AG04450 (cell line): ENCODE results near the gene RBM27. TPM values are rescaled to one million over a fixed set of nuclear protein-coding genes. Genes with fewer than 3 reads are reported as not detected.

Experiments used
- CTCF ChIA-PET: fragments of 300-600, 350-600 bp; formaldehyde crosslinking; extraction: SDS; loops from one replicate; lab custom pipeline; 2022; ENCODE audit warnings: antibody characterized with exemption, inconsistent platforms; lab: Charles Lee
- POLR2A ChIA-PET: fragments of 350-600 bp; formaldehyde crosslinking; extraction: SDS; loops from one replicate; lab custom pipeline; 2021; ENCODE audit warnings: antibody characterized with exemption, inconsistent platforms; lab: Yijun Ruan, JAX
- DNase-seq: peaks from one replicate; pipeline ENCODE4 v3.0.0-alpha.2; 2011; ENCODE audit warnings: low read depth, low spot score
- H3K27ac ChIP-seq: one replicate; pipeline ENCODE4 v1.5.1; 2012; ENCODE audit warnings: low read depth, low read length, control low read depth
- H3K27me3 ChIP-seq: one replicate; pipeline ENCODE4 v1.6.0; 2012; ENCODE audit warnings: low read length; ENCODE audit not compliant: control insufficient read depth, insufficient read depth
- H3K4me3 ChIP-seq: 2 replicates; pipeline ENCODE4 v1.5.1; 2011; ENCODE audit warnings: mild to moderate bottlenecking, low read depth, low read length, control low read depth
- H3K9me3 ChIP-seq: 2 replicates; pipeline ENCODE4 v1.5.1; 2012; ENCODE audit warnings: low read length; ENCODE audit not compliant: control insufficient read depth, insufficient read depth
- CTCF ChIP-seq: IDR thresholded peaks from 2 replicates; pipeline ENCODE4 v1.5.1; 2011; ENCODE audit warnings: low read depth, low read length, control low read depth, inconsistent platforms
- polyA plus RNA-seq: library from polyadenylated mRNA; depleted of rRNA; stranded (reverse); fragments of >200 nt; gene quantifications from 2 replicates; pipeline ENCODE4 v1.2.3, GENCODE V29; 2011

Gene RBM27
- polyA plus RNA-seq, 1 experiment = 16.7 TPM

GRCh38 chr5:146218168-146218567 is 14.8 kb downstream of the RBM27 start:
- no peak for TF ChIP-seq CTCF
- Histone ChIP-seq H3K27me3 (no peaks in the 10 kb centered on the region), H3K9me3 (no peaks in the 10 kb centered on the region), H3K4me3 (no peak overlapping the region), H3K27ac (no peak overlapping the region)
- no peak for DNase-seq
- ChIA-PET POLR2A (no interaction called here), CTCF (interaction anchor here (1.5 kb wide), 1 partner anchor 88 kb away, joined by 4 read pairs; no protein-coding TSS in a partner anchor)

GRCh38 chr5:146219243-146219642 is 15.8 kb downstream of the RBM27 start:
- Histone ChIP-seq H3K9me3 (no peaks in the 10 kb centered on the region), H3K27me3 (no peaks in the 10 kb centered on the region), H3K4me3 (no peak overlapping the region), H3K27ac (no peak overlapping the region)
- no peak for DNase-seq
- CTCF ChIA-PET = interaction anchor here (1.5 kb wide), 1 partner anchor 89 kb away, joined by 4 read pairs; no protein-coding TSS in a partner anchor
- no peak for TF ChIP-seq CTCF
- POLR2A ChIA-PET = interaction anchor here (0.6 kb wide), 1 partner anchor 20 kb away, joined by 11 read pairs; no protein-coding TSS in a partner anchor

- CTCF ChIA-PET = interaction anchor here (1.0 to 1.9 kb wide), 2 partner anchors 206 to 225 kb away, joined by 6 to 8 read pairs; no protein-coding TSS in a partner anchor
- no peak for DNase-seq
- Histone ChIP-seq H3K9me3 (no peaks in the 10 kb centered on the region), H3K27me3 (no peaks in the 10 kb centered on the region), H3K4me3 (no peak overlapping the region), H3K27ac (no peak overlapping the region)
- no peak for TF ChIP-seq CTCF
- POLR2A ChIA-PET = no interaction called here
Measured at GRCh38 chr5:146221234-146221633, 17.8 kb downstream of the RBM27 start.

GRCh38 chr5:146222005-146222404 is 18.6 kb downstream of the RBM27 start:
- no peak for TF ChIP-seq CTCF
- DNase-seq = no peak
- Histone ChIP-seq H3K4me3 (no peak overlapping the region), H3K27me3 (no peaks in the 10 kb centered on the region), H3K27ac (no peak overlapping the region), H3K9me3 (no peaks in the 10 kb centered on the region)
- ChIA-PET POLR2A (no interaction called here), CTCF (interaction anchor here (1.0 to 1.9 kb wide), 2 partner anchors 206 to 224 kb away, joined by 6 to 8 read pairs; no protein-coding TSS in a partner anchor)

- ChIA-PET CTCF (interaction anchor here (0.6 kb wide), 1 partner anchor 335 kb away, joined by 3 read pairs; no protein-coding TSS in a partner anchor), POLR2A (no interaction called here)
- no peak overlapping the region for H3K27ac ChIP-seq
- H3K4me3 ChIP-seq = no peak overlapping the region
- no peaks in the 10 kb centered on the region for H3K9me3 ChIP-seq
- TF ChIP-seq CTCF = no peak
- H3K27me3 ChIP-seq = no peaks in the 10 kb centered on the region
- DNase-seq = no peak
Measured at GRCh38 chr5:146223179-146223578, 19.8 kb downstream of the RBM27 start.
